Epidermal melanocyte (primary cell): ENCODE results near the gene DAGLA.

ENCODE experiments used
- DNase-seq: peaks from one replicate; pipeline ENCODE4 v3.0.0; 2011; ENCODE audit warnings: low spot score; ENCODE audit not compliant: insufficient read length

Gene DAGLA

GRCh38 chr11:61728066-61728939 is 48.1 kb downstream of the DAGLA start:
- no peak for DNase-seq

GRCh38 chr11:61728940-61729219 is 48.7 kb downstream of the DAGLA start:
- DNase-seq, result no peak

- no peak for DNase-seq
Measured at GRCh38 chr11:61730240-61730994, 50.2 kb downstream of the DAGLA start.

- no peak for DNase-seq
Measured at GRCh38 chr11:61731211-61731951, 51.2 kb downstream of the DAGLA start.

- DNase-seq, result no peak
Measured at GRCh38 chr11:61731952-61732675, 51.9 kb downstream of the DAGLA start.

GRCh38 chr11:61732705-61733104 is 52.5 kb downstream of the DAGLA start:
- DNase-seq, result no peak

GRCh38 chr11:61733120-61733978 is 53.2 kb downstream of the DAGLA start:
- peak; percentile 99 for DNase-seq

GRCh38 chr11:61734767-61735166 is 54.6 kb downstream of the DAGLA start:
- no peak for DNase-seq

- no peak for DNase-seq
Measured at GRCh38 chr11:61735391-61735790, 55.2 kb downstream of the DAGLA start.

- no peak for DNase-seq
Measured at GRCh38 chr11:61736310-61736709, 56.1 kb downstream of the DAGLA start.

- DNase-seq, result no peak
Measured at GRCh38 chr11:61737131-61737530, 56.9 kb downstream of the DAGLA start.

- DNase-seq, result no peak
Measured at GRCh38 chr11:61737636-61738386, 57.6 kb downstream of the DAGLA start.

GRCh38 chr11:61738776-61739175 is 58.6 kb downstream of the DAGLA start:
- no peak for DNase-seq

GRCh38 chr11:61739413-61739812 is 59.2 kb downstream of the DAGLA start:
- DNase-seq, result no peak

GRCh38 chr11:61739966-61740365 is 59.8 kb downstream of the DAGLA start:
- no peak for DNase-seq

GRCh38 chr11:61742391-61742790 is 62.2 kb downstream of the DAGLA start:
- DNase-seq, result no peak

GRCh38 chr11:61743486-61744095 is 63.4 kb downstream of the DAGLA start:
- DNase-seq, result no peak

GRCh38 chr11:61744181-61744580 is 64.0 kb downstream of the DAGLA start:
- DNase-seq, result no peak

- no peak for DNase-seq
Measured at GRCh38 chr11:61744609-61745156, 64.5 kb downstream of the DAGLA start.
